Hepatocyte (in vitro differentiated cells): Measurements from ENCODE around the gene ARL10.

Source experiments
- CTCF ChIP-seq: fragments of 200-600 bp; sonication (generic); IDR thresholded peaks from 2 replicates; pipeline ENCODE4 v1.5.1; 2016; ENCODE audit warnings: antibody characterized with exemption, mild to moderate bottlenecking; ENCODE audit not compliant: poor library complexity
- EZH2 ChIP-seq: fragments of 200-600 bp; sonication (generic); IDR thresholded peaks from 2 replicates; pipeline ENCODE4 v1.6.1; 2016; ENCODE audit warnings: antibody characterized with exemption, mild to moderate bottlenecking, borderline replicate concordance

- TF ChIP-seq CTCF (no peak), EZH2 (no peak)
Measured at GRCh38 chr5:176365351-176366231, at the start of gene ARL10.
